Right lobe of liver (tissue), 4 donors: ENCODE measurements around the gene ARFGEF3.

Experiments used
- CTCF ChIP-seq, 4 donors: fragments of 200-600 bp in 3 of 4; fragments of 450-650 bp in 1 of 4; IDR thresholded peaks; one replicate each; pipeline versions ENCODE4 v1.5.1 to v1.8.0; 2016 to 2022; ENCODE audit warnings: antibody characterized with exemption in 4 of 4, mild to moderate bottlenecking in 2 of 4
- POLR2A ChIP-seq: fragments of 450-650 bp; IDR thresholded peaks from one replicate; pipeline ENCODE4 v1.6.1; 2017; ENCODE audit warnings: antibody characterized with exemption, mild to moderate bottlenecking
- donor health status: DM: no; HTN: no; CAD: no.
- donor health status: DM: no; HTN: no; CAD: no.
- donor health status: DM: no; HTN: yes; CAD: no.

- TF ChIP-seq CTCF (IDR thresholded peaks at IDR 0.05) (no peak), POLR2A (no peak)
Measured at GRCh38 chr6:138296381-138296780, 134.6 kb downstream of the ARFGEF3 start.
